Measurements from ENCODE around the gene RASD2.

DNA sequence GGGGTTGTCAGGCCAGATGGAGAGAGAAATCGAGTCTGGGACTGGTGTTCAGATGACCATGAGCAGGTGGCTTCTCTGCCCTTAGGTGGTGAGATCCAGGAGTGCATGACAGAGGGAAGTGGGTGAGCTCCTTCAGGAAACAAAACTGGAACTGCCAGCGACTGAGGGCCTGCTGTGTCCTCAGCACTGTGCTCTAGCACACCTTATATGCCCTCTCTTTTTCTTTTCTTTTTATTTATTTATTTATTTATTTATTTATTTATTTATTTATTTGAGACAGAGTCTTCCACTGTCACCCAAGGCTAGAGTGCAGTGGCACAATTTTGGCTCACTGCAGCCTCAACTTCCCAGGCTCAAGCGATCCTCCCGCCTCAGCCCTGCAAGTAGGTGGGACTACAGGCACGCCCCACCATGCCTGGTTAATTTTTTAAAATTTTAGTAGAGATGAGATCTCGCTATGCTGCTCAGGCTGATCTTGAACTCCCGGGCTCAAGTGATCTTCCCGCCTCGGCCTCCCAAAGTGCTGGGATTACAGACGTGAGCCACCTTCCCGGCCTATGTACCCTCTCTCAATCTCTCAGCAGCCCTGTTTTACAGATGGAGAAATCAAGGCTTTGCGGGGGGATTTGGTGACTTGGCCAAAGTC, 14.8 kb upstream of the RASD2 start:
- TF ChIP-seq CHD2 (IDR thresholded peaks at IDR 0.05; ENCODE audit: borderline replicate concordance, low read depth, low read length) (no peak), ELK1 (IDR thresholded peaks at IDR 0.05; ENCODE audit: low read depth, low read length) (no peak), NR2C2 (IDR thresholded peaks at IDR 0.05; ENCODE audit: borderline replicate concordance, control insufficient read depth, insufficient read length, low read depth) (no peak), PBX3 (IDR thresholded peaks at IDR 0.05; ENCODE audit: insufficient replicate concordance, low read depth, low read length) (no peak)

All from GM12878 (cell line).